Endometrium (tissue), 2 donors: ENCODE results near the gene PER3.
A peak's percentile ranks its signal among the peaks of the same experiment; 100 is the strongest.

Experiments used
- FAIRE-seq: peaks from 2 replicates; lab custom pipeline; 2012; peaks lifted over from hg19 to GRCh38; lab: Jason Lieb, UNC
- donor health status: control.
- donor health status: control.

The PER3 gene

GRCh38 chr1:7838714-7839113, 54.6 kb downstream of the PER3 start:
- no peak for FAIRE-seq

GRCh38 chr1:7839526-7839925, 55.4 kb downstream of the PER3 start:
- FAIRE-seq: no peak

GRCh38 chr1:7842517-7842916, 58.4 kb downstream of the PER3 start:
- FAIRE-seq: no peak

- no peak for FAIRE-seq
Observed at GRCh38 chr1:7845761-7846160, 61.7 kb downstream of the PER3 start.

- peak; percentile 4 for FAIRE-seq
Observed at GRCh38 chr1:7846656-7847055, 62.6 kb downstream of the PER3 start.

GRCh38 chr1:7847599-7847998, 63.5 kb downstream of the PER3 start:
- peak; percentile 92 for FAIRE-seq

- FAIRE-seq: no peak
Observed at GRCh38 chr1:7850786-7851185, 66.7 kb downstream of the PER3 start.

- FAIRE-seq: no peak
Observed at GRCh38 chr1:7852804-7853683, 69.0 kb downstream of the PER3 start, which contains the start of gene UTS2. TSS of gene UTS2 (minus strand) at chr1:7853065. CDS start at chr1:7853003, 62 bp downstream.

- no peak for FAIRE-seq
Observed at GRCh38 chr1:7853684-7854026, 69.6 kb downstream of the PER3 start.

- FAIRE-seq: no peak
Observed at GRCh38 chr1:7856345-7856744, 72.3 kb downstream of the PER3 start.

GRCh38 chr1:7857000-7857399, 72.9 kb downstream of the PER3 start:
- FAIRE-seq: no peak

GRCh38 chr1:7857985-7858384, 73.9 kb downstream of the PER3 start:
- no peak for FAIRE-seq

- FAIRE-seq: no peak
Observed at GRCh38 chr1:7859406-7859805, 75.3 kb downstream of the PER3 start.

GRCh38 chr1:7860130-7860529, 76.0 kb downstream of the PER3 start:
- FAIRE-seq: no peak

GRCh38 chr1:7861452-7861851, 77.4 kb downstream of the PER3 start:
- no peak for FAIRE-seq

- FAIRE-seq: no peak
Observed at GRCh38 chr1:7862211-7863060, 78.3 kb downstream of the PER3 start.

GRCh38 chr1:7863756-7864328, 79.8 kb downstream of the PER3 start:
- FAIRE-seq: no peak

- FAIRE-seq: no peak
Observed at GRCh38 chr1:7865978-7866377, 81.9 kb downstream of the PER3 start.

- FAIRE-seq: no peak
Observed at GRCh38 chr1:7868070-7868780, 84.1 kb downstream of the PER3 start.

- no peak for FAIRE-seq
Observed at GRCh38 chr1:7869136-7869920, 85.2 kb downstream of the PER3 start.

GRCh38 chr1:7871136-7871535, 87.0 kb downstream of the PER3 start:
- no peak for FAIRE-seq
